Kidney (tissue), 14 donors: Measurements from ENCODE around the gene HEPH. TPM values are rescaled to one million over a fixed set of nuclear protein-coding genes. Genes with fewer than 3 reads are reported as not detected.

Source experiments
- DNase-seq, 5 donors: peaks; one replicate each; pipeline ENCODE4 v3.0.0-alpha.2; 2013 to 2020
- FAIRE-seq: peaks from 2 replicates; lab custom pipeline; 2012; peaks lifted over from hg19 to GRCh38; lab: Jason Lieb, UNC
- H3K27ac ChIP-seq, 2 donors: one replicate each; pipeline ENCODE4 v1.7.0; 2013; ENCODE audit warnings: low read depth in 2 of 2, low read length in 2 of 2, inconsistent platforms in 1 of 2
- H3K27me3 ChIP-seq: one replicate; pipeline ENCODE4 v1.7.1; 2013; ENCODE audit warnings: low read length, inconsistent platforms; ENCODE audit not compliant: control insufficient read depth, insufficient read depth
- H3K36me3 ChIP-seq, 3 donors: one replicate each; pipeline versions ENCODE4 v1.7.0 to v1.7.1; 2013; ENCODE audit warnings: low read length in 3 of 3, control low read depth in 1 of 3, inconsistent platforms in 1 of 3; ENCODE audit not compliant: insufficient read depth in 3 of 3, control insufficient read depth in 2 of 3
- H3K4me1 ChIP-seq, 3 donors: one replicate each; pipeline versions ENCODE4 v1.7.0 to v1.7.1; 2013; ENCODE audit warnings: low read length in 3 of 3, inconsistent platforms in 1 of 3, low read depth in 1 of 3; ENCODE audit not compliant: control insufficient read depth in 2 of 3, insufficient read depth in 2 of 3
- H3K4me3 ChIP-seq, 3 donors: one replicate each; pipeline versions ENCODE4 v1.7.0 to v1.8.1; 2013; ENCODE audit warnings: low read length in 3 of 3, control low read depth in 1 of 3, inconsistent platforms in 1 of 3
- H3K9ac ChIP-seq, 3 donors: one replicate each; pipeline versions ENCODE4 v1.7.0 to v1.7.1; 2013; ENCODE audit warnings: low read length in 3 of 3, control low read depth in 1 of 3, inconsistent platforms in 1 of 3
- H3K9me3 ChIP-seq, 3 donors: one replicate each; pipeline versions ENCODE4 v1.7.0 to v1.7.1; 2013; ENCODE audit warnings: low read length in 3 of 3, control low read depth in 1 of 3, inconsistent platforms in 1 of 3; ENCODE audit not compliant: control insufficient read depth in 2 of 3, insufficient read depth in 1 of 3
- CTCF ChIP-seq: IDR thresholded peaks from 3 replicates; pipeline ENCODE4 v1.5.1; 2012; ENCODE audit warnings: mild to moderate bottlenecking, moderate library complexity, borderline replicate concordance; ENCODE audit not compliant: insufficient read depth; ENCODE audit errors: extremely low read depth
- intact Hi-C: fragments of 100-400 bp; cut with DNase I; formaldehyde crosslinking; loops from one replicate; pipeline ENCODE4 v1.11.1; 2022
- polyA plus RNA-seq: library from polyadenylated mRNA; stranded (reverse); fragments of 350-450 nt; fragmentation: Illumina TruSeq; extraction: RNeasy Lipid Tissue Mini Kit (QIAGEN cat#74804); gene quantifications from one replicate; pipeline ENCODE4 v1.2.3, GENCODE V29; 2014; ENCODE audit warnings: low read depth, low replicate concordance; ENCODE audit not compliant: insufficient read depth
- total RNA-seq: library from RNA; stranded (reverse); fragmentation: NEBNext Ultra II Directional; extraction: Animal tissue kit (Norgen Biotek cat#: 25700); gene quantifications from one replicate; pipeline ENCODE4 v1.2.1, GENCODE V29; 2021
- donor health status: control.
- donor health status: control.
- donor health status: control.
- donor health status: control.
- donor health status: control.
- donor health status: DM: yes; HTN: yes; CAD: no.
- donor health status: Normal renal cell carcinoma (clear cell type).

HEPH gene
- total and polyA plus RNA-seq, 2 donors from 2014 or later = 6.2 to 14.4 TPM

GRCh38 chrX:66262807-66263206 lies 98.8 kb downstream of the HEPH start:
- Histone ChIP-seq H3K9ac (no peak overlapping the region), H3K9me3 (no peaks in the 10 kb centered on the region), H3K27ac (no peak overlapping the region), H3K4me3 (no peak overlapping the region), H3K36me3 (no peaks in the 10 kb centered on the region), H3K4me1 (no peaks in the 10 kb centered on the region), H3K27me3 (no peaks in the 10 kb centered on the region)
- TF ChIP-seq CTCF = no peak
- no peak for FAIRE-seq
- no peak for DNase-seq
- intact Hi-C loops = no loop called here

Other genes with a start within 250 kb of the HEPH start
- gene VSIG4, start 124.2 kb upstream of the HEPH start, total RNA-seq = 80.0 TPM
- gene VSIG4, start 124.2 kb upstream of the HEPH start, polyA plus RNA-seq = 15.9 TPM